ENCODE results near the gene NXPH1. TPM values are rescaled to one million over a fixed set of nuclear protein-coding genes. Genes with fewer than 3 reads are reported as not detected.

The NXPH1 gene
- polyA plus RNA-seq, 1 donor (not counting 4 experiments of a cell fraction or from before 2014, with no cell fraction given), result not detected

- dilution Hi-C loops (cut with MboI; ENCODE audit: extremely low pct_ligation_motif_present, low sequenced_read_pairs), result no loop called here
- Histone ChIP-seq H3K9ac (ENCODE audit: control insufficient read depth, extremely low read depth, insufficient read depth, low read length) (no peak overlapping the region), H3K4me1 (ENCODE audit: control insufficient read depth, extremely low read depth, insufficient read depth, low read length) (no peaks in the 10 kb centered on the region), H2AFZ (ENCODE audit: control insufficient read depth, low read length) (no peak overlapping the region), H3K79me2 (ENCODE audit: control insufficient read depth, insufficient read depth, low read length) (no peaks in the 10 kb centered on the region), H4K20me1 (ENCODE audit: control insufficient read depth, extremely low read depth, insufficient read depth, low read length) (no peaks in the 10 kb centered on the region), H3K9me3 (ENCODE audit: control insufficient read depth, low read depth, low read length) (no peaks in the 10 kb centered on the region), H3K27me3 (ENCODE audit: control insufficient read depth, extremely low read depth, insufficient read depth, low read length) (no peaks in the 10 kb centered on the region), H3K4me3 (ENCODE audit: control insufficient read depth in 2 of 3, extremely low read depth in 1 of 3, insufficient read depth in 2 of 3, low read depth in 1 of 3, low read length in 3 of 3) (no peak overlapping the region), H3K4me2 (ENCODE audit: control insufficient read depth, extremely low read depth, insufficient read depth, low read depth, low read length) (no peak overlapping the region), H3K27ac (ENCODE audit: control insufficient read depth, insufficient read depth, low read length) (no peak overlapping the region), H3K9me1 (ENCODE audit: control insufficient read depth, extremely low read depth, insufficient read depth, low read length) (no peaks in the 10 kb centered on the region), H3K36me3 (ENCODE audit: control insufficient read depth in 2 of 2, extremely low read depth in 1 of 2, insufficient read depth in 2 of 2, low read length in 2 of 2) (no peaks in the 10 kb centered on the region)
- FAIRE-seq (no peak), DNase-seq (ENCODE audit: low read depth, low spot score) (no peak)
- TF ChIP-seq, protein P1, sequence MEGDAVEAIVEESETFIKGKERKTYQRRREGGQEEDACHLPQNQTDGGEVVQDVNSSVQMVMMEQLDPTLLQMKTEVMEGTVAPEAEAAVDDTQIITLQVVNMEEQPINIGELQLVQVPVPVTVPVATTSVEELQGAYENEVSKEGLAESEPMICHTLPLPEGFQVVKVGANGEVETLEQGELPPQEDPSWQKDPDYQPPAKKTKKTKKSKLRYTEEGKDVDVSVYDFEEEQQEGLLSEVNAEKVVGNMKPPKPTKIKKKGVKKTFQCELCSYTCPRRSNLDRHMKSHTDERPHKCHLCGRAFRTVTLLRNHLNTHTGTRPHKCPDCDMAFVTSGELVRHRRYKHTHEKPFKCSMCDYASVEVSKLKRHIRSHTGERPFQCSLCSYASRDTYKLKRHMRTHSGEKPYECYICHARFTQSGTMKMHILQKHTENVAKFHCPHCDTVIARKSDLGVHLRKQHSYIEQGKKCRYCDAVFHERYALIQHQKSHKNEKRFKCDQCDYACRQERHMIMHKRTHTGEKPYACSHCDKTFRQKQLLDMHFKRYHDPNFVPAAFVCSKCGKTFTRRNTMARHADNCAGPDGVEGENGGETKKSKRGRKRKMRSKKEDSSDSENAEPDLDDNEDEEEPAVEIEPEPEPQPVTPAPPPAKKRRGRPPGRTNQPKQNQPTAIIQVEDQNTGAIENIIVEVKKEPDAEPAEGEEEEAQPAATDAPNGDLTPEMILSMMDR (optimal IDR thresholded peaks at IDR 0.05 in 1 of 3, IDR thresholded peaks at IDR 0.05 in 1 of 3, conservative IDR thresholded peaks at IDR 0.05 in 1 of 3; ENCODE audit: extremely low read depth in 1 of 3, insufficient read depth in 2 of 3, low read length in 3 of 3), result no peak
- TF ChIP-seq EZH2 (IDR thresholded peaks at IDR 0.05; ENCODE audit: low read length), result no peak
These were observed 167.7 kb downstream of the NXPH1 start for GRCh38 chr7:8601121-8601520.

DNA sequence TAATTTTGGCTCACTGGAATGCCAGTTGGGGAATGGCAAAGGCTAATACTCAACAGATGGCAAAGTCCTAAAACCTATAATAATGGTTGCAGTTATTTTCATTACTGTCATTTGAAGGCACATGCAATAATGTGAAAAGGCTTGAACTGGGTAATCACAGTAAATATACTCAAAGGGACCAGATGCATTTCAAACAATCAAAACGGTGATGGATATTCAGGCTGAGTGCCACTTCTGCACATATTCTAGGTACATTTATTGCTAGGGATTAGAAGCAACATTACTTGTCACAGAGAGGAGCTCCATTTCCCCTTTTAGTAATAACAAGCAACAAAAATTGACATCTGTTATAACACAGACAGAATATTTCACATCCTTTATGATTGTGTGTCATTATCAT is 171.8 kb downstream of the NXPH1 start:
- no peaks in the 10 kb centered on the region for H3K4me1 ChIP-seq (ENCODE audit: control insufficient read depth, extremely low read depth, insufficient read depth, low read length)
- no peaks in the 10 kb centered on the region for H3K9me1 ChIP-seq (ENCODE audit: control insufficient read depth, extremely low read depth, insufficient read depth, low read length)
- no peak overlapping the region for H2AFZ ChIP-seq (ENCODE audit: control insufficient read depth, low read length)
- TF ChIP-seq, protein P1 (optimal IDR thresholded peaks at IDR 0.05 in 1 of 3, IDR thresholded peaks at IDR 0.05 in 1 of 3, conservative IDR thresholded peaks at IDR 0.05 in 1 of 3; ENCODE audit: extremely low read depth in 1 of 3, insufficient read depth in 2 of 3, low read length in 3 of 3), result no peak
- TF ChIP-seq EZH2 (IDR thresholded peaks at IDR 0.05; ENCODE audit: low read length), result no peak
- H3K27me3 ChIP-seq (ENCODE audit: control insufficient read depth, extremely low read depth, insufficient read depth, low read length), result no peaks in the 10 kb centered on the region
- FAIRE-seq, result no peak
- dilution Hi-C loops (cut with MboI; ENCODE audit: extremely low pct_ligation_motif_present, low sequenced_read_pairs), result no loop called here
- no peak overlapping the region for H3K4me2 ChIP-seq (ENCODE audit: control insufficient read depth, extremely low read depth, insufficient read depth, low read depth, low read length)
- H3K27ac ChIP-seq (ENCODE audit: control insufficient read depth, insufficient read depth, low read length), result no peak overlapping the region
- H3K79me2 ChIP-seq (ENCODE audit: control insufficient read depth, insufficient read depth, low read length), result no peaks in the 10 kb centered on the region
- no peaks in the 10 kb centered on the region for H3K9me3 ChIP-seq (ENCODE audit: control insufficient read depth, low read depth, low read length)
- no peak for DNase-seq (ENCODE audit: low read depth, low spot score)
- no peaks in the 10 kb centered on the region for H4K20me1 ChIP-seq (ENCODE audit: control insufficient read depth, extremely low read depth, insufficient read depth, low read length)
- H3K9ac ChIP-seq (ENCODE audit: control insufficient read depth, extremely low read depth, insufficient read depth, low read length), result no peak overlapping the region
- H3K4me3 ChIP-seq (ENCODE audit: control insufficient read depth in 2 of 3, extremely low read depth in 1 of 3, insufficient read depth in 2 of 3, low read depth in 1 of 3, low read length in 3 of 3), result no peak overlapping the region
- H3K36me3 ChIP-seq (ENCODE audit: control insufficient read depth in 2 of 2, extremely low read depth in 1 of 2, insufficient read depth in 2 of 2, low read length in 2 of 2), result no peaks in the 10 kb centered on the region

All from keratinocyte (primary cell).